OCI-LY3 (cell line): ENCODE data around the gene RAPGEF2.
"Not testable (repeated sequence)": the region's sequence is repeated elsewhere in the genome, so short reads cannot be mapped to it uniquely, and the experiment has no call there.

Experiments
- H2AFZ ChIP-seq: fragments of 200-600, 300-600 bp; shearing (Covaris generic); 2 replicates; pipeline ENCODE4 v1.6.0; 2014; ENCODE audit warnings: antibody characterized with exemption, low read depth, low read length
- H3K27ac ChIP-seq: fragments of 200-600, 300-600 bp; sonication (generic); 2 replicates; pipeline ENCODE4 v1.5.1; 2014; ENCODE audit warnings: mild to moderate bottlenecking, low read length, moderate library complexity, mixed read lengths
- H3K27me3 ChIP-seq: fragments of 200-600, 300-600 bp; sonication (generic); 2 replicates; pipeline ENCODE4 v1.6.1; 2014; ENCODE audit warnings: low read depth, low read length, mixed read lengths
- H3K36me3 ChIP-seq: fragments of 200-600, 300-600 bp; sonication (generic); replicated peaks from 2 replicates; pipeline ENCODE3; 2014; ENCODE audit warnings: low read depth, low read length, mixed read lengths
- H3K4me1 ChIP-seq: fragments of 300-600, 200-600 bp; sonication (generic); 2 replicates; pipeline ENCODE4 v1.6.1; 2014; ENCODE audit warnings: low read length, mixed read lengths
- H3K4me2 ChIP-seq: fragments of 200-600, 300-600 bp; sonication (generic); 2 replicates; pipeline ENCODE4 v1.6.1; 2014; ENCODE audit warnings: low read length, mixed read lengths
- H3K4me3 ChIP-seq: fragments of 300-600, 200-600 bp; sonication (generic); 2 replicates; pipeline ENCODE4 v1.5.1; 2014; ENCODE audit warnings: antibody characterized with exemption, mild to moderate bottlenecking, low read length, moderate library complexity
- H3K79me2 ChIP-seq: fragments of 300-600, 200-600 bp; shearing (Covaris generic); 2 replicates; pipeline ENCODE4 v1.6.1; 2014; ENCODE audit warnings: mild to moderate bottlenecking, low read length, mixed read lengths
- H3K9ac ChIP-seq: fragments of 300-600, 200-600 bp; shearing (Covaris generic); 2 replicates; pipeline ENCODE4 v1.6.0; 2014; ENCODE audit warnings: mild to moderate bottlenecking, low read length, moderate library complexity
- H3K9me3 ChIP-seq: fragments of 200-600, 300-600 bp; shearing (Covaris generic); 2 replicates; pipeline ENCODE4 v1.6.1; 2014; ENCODE audit warnings: low read length, mixed read lengths; ENCODE audit not compliant: insufficient read depth
- H4K20me1 ChIP-seq: fragments of 200-600, 300-600 bp; sonication (generic); 2 replicates; pipeline ENCODE4 v1.6.1; 2016; ENCODE audit warnings: low read length, mixed read lengths; ENCODE audit not compliant: insufficient read depth
- EZH2phosphoT487 ChIP-seq: fragments of 200-600 bp; shearing (Covaris generic); IDR thresholded peaks from 2 replicates; pipeline ENCODE4 v1.6.1; 2018; ENCODE audit warnings: antibody characterized with exemption, mixed run types, low read depth
- TF ChIP-seq, protein P1 (sequence below): fragments of 200-600, 300-600 bp; sonication (generic); IDR thresholded peaks from 2 replicates; pipeline ENCODE4 v1.5.1; 2014; ENCODE audit warnings: antibody characterized with exemption, low read length, low read depth

The RAPGEF2 gene

DNA sequence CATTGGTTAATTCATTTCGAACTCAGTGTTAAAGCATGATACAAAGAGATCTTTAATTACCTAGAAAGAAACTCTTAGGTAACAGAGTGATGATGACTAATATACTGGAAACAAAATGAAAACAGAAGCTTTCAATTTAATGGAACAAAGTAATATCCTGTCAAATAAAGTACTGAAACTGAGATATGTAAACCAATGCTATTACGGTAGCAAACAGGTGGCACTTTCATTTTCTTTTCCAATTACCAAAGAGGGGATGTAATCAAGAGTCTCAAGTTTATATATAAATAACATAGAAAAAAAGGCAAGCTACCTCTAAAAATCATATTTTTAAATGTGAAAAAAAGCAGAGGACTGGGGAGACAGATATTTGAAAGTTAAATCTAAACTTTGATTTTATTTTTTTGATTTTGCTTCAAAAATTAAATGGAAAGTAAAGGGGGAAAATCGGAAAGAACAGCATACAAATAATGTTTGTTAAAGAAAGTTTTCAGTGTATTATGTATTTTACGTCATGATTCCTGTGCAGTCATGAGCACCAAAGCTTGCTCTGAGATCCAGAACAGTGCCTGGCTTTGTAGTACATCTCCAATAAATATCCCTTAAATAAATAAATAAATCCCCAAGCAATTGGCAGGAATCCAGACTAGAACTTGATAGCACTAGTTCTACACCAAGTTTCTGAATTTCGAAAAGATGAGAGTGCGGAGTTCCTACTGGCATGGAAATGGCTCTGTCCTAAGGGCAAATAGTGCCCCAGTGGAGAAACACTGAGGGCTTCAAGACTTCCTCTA is 25.0 kb upstream of the RAPGEF2 start:
- no peak overlapping the region for H3K27ac ChIP-seq
- no peaks in the 10 kb centered on the region for H3K36me3 ChIP-seq
- H3K9me3 ChIP-seq = no peaks in the 10 kb centered on the region
- no peak overlapping the region for H3K9ac ChIP-seq
- TF ChIP-seq EZH2phosphoT487 = no peak
- TF ChIP-seq, protein P1, sequence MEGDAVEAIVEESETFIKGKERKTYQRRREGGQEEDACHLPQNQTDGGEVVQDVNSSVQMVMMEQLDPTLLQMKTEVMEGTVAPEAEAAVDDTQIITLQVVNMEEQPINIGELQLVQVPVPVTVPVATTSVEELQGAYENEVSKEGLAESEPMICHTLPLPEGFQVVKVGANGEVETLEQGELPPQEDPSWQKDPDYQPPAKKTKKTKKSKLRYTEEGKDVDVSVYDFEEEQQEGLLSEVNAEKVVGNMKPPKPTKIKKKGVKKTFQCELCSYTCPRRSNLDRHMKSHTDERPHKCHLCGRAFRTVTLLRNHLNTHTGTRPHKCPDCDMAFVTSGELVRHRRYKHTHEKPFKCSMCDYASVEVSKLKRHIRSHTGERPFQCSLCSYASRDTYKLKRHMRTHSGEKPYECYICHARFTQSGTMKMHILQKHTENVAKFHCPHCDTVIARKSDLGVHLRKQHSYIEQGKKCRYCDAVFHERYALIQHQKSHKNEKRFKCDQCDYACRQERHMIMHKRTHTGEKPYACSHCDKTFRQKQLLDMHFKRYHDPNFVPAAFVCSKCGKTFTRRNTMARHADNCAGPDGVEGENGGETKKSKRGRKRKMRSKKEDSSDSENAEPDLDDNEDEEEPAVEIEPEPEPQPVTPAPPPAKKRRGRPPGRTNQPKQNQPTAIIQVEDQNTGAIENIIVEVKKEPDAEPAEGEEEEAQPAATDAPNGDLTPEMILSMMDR = no peak
- peak overlapping the region; percentile 48 for H3K4me3 ChIP-seq
- no peaks in the 10 kb centered on the region for H3K79me2 ChIP-seq
- peak overlapping the region; percentile 58 for H3K4me2 ChIP-seq
- no peaks in the 10 kb centered on the region for H4K20me1 ChIP-seq
- H3K27me3 ChIP-seq = peaks cover 46% of the 10 kb centered on the region
- no peak overlapping the region for H2AFZ ChIP-seq
- H3K4me1 ChIP-seq = peaks cover 16% of the 10 kb centered on the region

DNA sequence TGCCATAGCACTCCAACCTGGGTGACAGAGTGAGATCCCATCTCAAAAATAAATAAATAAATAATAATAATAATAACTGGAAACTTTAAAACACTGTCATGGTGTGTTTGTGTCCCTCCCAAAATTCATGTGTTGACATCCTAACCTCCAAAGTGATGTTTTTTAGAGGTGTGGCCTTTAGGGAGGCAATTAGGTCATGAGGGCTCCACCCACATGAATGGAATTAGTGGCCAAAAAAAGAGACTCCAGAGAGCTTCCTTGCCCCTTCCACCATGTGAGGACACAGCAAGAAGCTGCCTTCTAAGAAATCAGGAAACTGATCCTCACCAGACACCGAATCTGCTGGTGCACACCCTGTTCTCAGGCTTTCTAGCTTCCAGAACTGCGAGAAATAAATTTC is 23.8 kb upstream of the RAPGEF2 start:
- H3K9me3 ChIP-seq = no peaks in the 10 kb centered on the region
- H4K20me1 ChIP-seq = no peaks in the 10 kb centered on the region
- no peaks in the 10 kb centered on the region for H3K36me3 ChIP-seq
- H3K4me2 ChIP-seq = no peak overlapping the region
- H3K27me3 ChIP-seq = peaks cover 44% of the 10 kb centered on the region
- H3K27ac ChIP-seq = no peak overlapping the region
- no peak overlapping the region for H3K4me3 ChIP-seq
- no peaks in the 10 kb centered on the region for H3K79me2 ChIP-seq
- no peak overlapping the region for H3K9ac ChIP-seq
- H3K4me1 ChIP-seq = peaks cover 16% of the 10 kb centered on the region
- no peak overlapping the region for H2AFZ ChIP-seq
- TF ChIP-seq, protein P1 = no peak
- no peak for TF ChIP-seq EZH2phosphoT487

DNA sequence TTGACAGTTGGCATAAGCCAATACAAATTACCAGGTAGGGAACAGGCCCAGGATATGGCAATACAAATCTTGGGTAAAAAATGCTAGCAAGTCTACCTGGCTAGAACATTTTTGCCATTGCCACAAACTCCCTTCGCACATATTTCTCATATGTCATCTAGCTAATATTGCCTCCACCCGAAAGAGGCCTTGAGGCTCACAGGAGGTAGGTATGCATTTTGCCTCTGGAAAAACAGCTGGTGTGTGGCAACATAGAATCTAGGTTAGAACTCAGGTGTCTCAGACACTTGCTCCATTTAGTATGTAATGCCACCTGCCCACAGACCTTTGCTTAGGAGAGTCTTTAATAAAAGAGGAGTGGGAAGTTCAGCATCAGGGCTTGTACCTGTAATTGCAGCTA is 16.3 kb upstream of the RAPGEF2 start:
- H3K4me2 ChIP-seq = no peak overlapping the region
- H3K36me3 ChIP-seq = no peaks in the 10 kb centered on the region
- H3K79me2 ChIP-seq = no peaks in the 10 kb centered on the region
- H3K27me3 ChIP-seq = peaks cover 31% of the 10 kb centered on the region
- H3K4me1 ChIP-seq = no peaks in the 10 kb centered on the region
- no peak overlapping the region for H3K9ac ChIP-seq
- H4K20me1 ChIP-seq = no peaks in the 10 kb centered on the region
- no peak overlapping the region for H3K27ac ChIP-seq
- H3K4me3 ChIP-seq = no peak overlapping the region
- TF ChIP-seq, protein P1 = no peak
- TF ChIP-seq EZH2phosphoT487 = no peak
- no peaks in the 10 kb centered on the region for H3K9me3 ChIP-seq
- no peak overlapping the region for H2AFZ ChIP-seq

DNA sequence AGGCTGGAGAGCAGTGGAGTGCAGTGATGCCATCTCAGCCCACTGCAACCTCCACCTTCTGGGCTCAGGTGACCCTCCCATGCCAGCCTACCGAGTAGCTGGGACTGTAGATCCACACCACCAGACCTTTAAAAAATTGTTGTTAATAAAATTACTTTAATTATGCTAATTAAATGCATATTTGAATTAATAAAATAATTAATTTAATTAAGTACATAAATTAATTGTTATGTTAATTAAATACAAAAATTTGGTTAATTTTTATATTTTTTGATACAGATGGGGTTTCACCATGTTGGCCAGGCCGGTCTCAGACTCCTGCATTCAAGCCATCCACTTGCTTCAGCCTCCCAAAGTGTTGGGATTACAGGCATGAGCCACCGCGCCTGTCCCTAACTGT is 12.6 kb upstream of the RAPGEF2 start:
- Histone ChIP-seq H2AFZ (no peak overlapping the region), H3K9ac (no peak overlapping the region), H4K20me1 (no peaks in the 10 kb centered on the region), H3K4me2 (no peak overlapping the region), H3K79me2 (no peaks in the 10 kb centered on the region), H3K4me3 (no peak overlapping the region), H3K27me3 (peaks cover 26% of the 10 kb centered on the region), H3K4me1 (no peaks in the 10 kb centered on the region), H3K27ac (no peak overlapping the region), H3K36me3 (no peaks in the 10 kb centered on the region), H3K9me3 (no peaks in the 10 kb centered on the region)
- TF ChIP-seq, protein P1 = no peak
- no peak for TF ChIP-seq EZH2phosphoT487

DNA sequence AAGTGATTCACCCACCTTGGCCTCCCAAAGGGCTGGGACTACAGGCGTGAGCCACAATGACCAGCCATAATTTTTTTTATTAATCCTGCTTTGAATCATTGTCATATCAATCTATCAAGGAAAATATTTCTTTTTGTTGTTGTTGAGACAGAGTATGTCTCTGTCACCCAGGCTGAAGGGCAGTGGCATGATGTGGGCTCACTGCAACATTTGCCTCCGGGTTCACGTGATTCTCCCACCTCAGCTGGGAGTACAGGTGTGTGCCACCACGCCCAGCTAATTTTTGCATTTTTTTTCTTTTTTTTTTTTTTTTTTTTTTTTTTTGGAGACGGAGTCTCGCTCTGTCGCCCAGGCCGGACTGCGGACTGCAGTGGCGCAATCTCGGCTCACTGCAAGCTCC is 8.7 kb upstream of the RAPGEF2 start:
- H3K4me1 ChIP-seq, H3K9ac ChIP-seq, H2AFZ ChIP-seq, H4K20me1 ChIP-seq, H3K27ac ChIP-seq, H3K79me2 ChIP-seq, H3K36me3 ChIP-seq, H3K4me3 ChIP-seq, H3K9me3 ChIP-seq, H3K4me2 ChIP-seq: not testable (repeated sequence)
- peaks cover 27% of the 10 kb centered on the region for H3K27me3 ChIP-seq
